NT2/D1 (cell line): Measurements from ENCODE around the gene NRAS.

Source experiments
- SUZ12 ChIP-seq: IDR thresholded peaks from 2 replicates; pipeline ENCODE4 v1.6.1; 2011; ENCODE audit not compliant: insufficient read length, insufficient read depth; ENCODE audit errors: extremely low read depth
- YY1 ChIP-seq: IDR thresholded peaks from 2 replicates; pipeline ENCODE4 v1.6.1; 2011; ENCODE audit not compliant: insufficient read length, insufficient read depth

DNA sequence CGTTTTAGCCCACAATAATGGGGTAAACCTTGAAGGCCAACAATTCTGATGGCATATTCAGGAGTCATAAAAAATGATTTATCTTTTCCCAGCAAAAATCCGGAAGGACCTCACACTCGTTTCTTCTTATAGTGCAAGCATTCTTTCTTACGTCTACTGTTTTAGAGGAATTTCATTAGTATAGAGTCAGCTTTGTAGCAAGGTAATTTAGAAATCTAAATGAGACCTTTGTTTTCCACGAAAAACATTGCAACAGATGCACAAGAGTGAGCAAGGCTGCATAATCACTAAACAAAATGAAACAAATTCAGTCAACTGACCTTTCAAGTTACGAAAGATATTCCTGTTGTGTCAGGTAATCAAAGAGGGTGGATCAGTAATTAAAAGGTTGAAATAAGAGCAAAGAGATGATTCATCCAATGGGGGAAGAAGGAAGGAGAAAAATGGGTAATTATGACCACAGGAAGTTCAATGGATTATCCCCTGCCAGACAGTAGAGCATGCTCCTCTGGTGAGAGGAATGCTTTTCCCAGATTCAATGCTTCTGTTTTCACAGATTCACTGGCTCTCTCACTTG, 41.8 kb upstream of the NRAS start:
- TF ChIP-seq YY1 (no peak), SUZ12 (no peak)
